HepG2 (cell line): ENCODE results near the gene GCG. TPM values are rescaled to one million over a fixed set of nuclear protein-coding genes. Genes with fewer than 3 reads are reported as not detected.

Experiments
- CEBPB ChIP-seq: IDR thresholded peaks from 2 replicates; pipeline ENCODE4 v1.6.1; 2011; ENCODE audit warnings: low read depth, low read length, improper control_type of control experiment, borderline replicate concordance
- CHD2 ChIP-seq: IDR thresholded peaks from 2 replicates; pipeline ENCODE4 v1.6.1; 2011; ENCODE audit warnings: low read depth, low read length, improper control_type of control experiment
- CHD4 ChIP-seq: fragments of 200-600 bp; sonication (generic); IDR thresholded peaks from 2 replicates; pipeline ENCODE4 v1.7.0; 2017; ENCODE audit warnings: mild to moderate bottlenecking, low read length, borderline replicate concordance
- CREB1 ChIP-seq, 2 experiments: fragments of 450-650 bp in 1 of 2; IDR thresholded peaks; 2 replicates each; pipeline ENCODE4 v1.6.1; 2016 to 2017; ENCODE audit warnings: control low read depth in 1 of 2, mild to moderate bottlenecking in 1 of 2, missing compliant biosample characterization in 1 of 2, missing genetic modification characterization in 1 of 2
- CREM ChIP-seq, 2 experiments: sonication (generic) in 1 of 2; formaldehyde crosslinking in 1 of 2; IDR thresholded peaks; 2 replicates each; pipeline versions ENCODE4 v1.4.0 to v1.6.1; 2016 to 2020; ENCODE audit warnings: antibody characterized with exemption in 1 of 2, mild to moderate bottlenecking in 1 of 2, missing genetic modification reagents in 1 of 2
- GABPB1 ChIP-seq: IDR thresholded peaks from 2 replicates; pipeline ENCODE4 v1.6.1; 2016; ENCODE audit warnings: mild to moderate bottlenecking, missing genetic modification reagents, moderate library complexity, missing compliant biosample characterization
- IRX3 ChIP-seq: sonication (generic); formaldehyde crosslinking; IDR thresholded peaks from 2 replicates; pipeline ENCODE4 v1.8.1; 2023; ENCODE audit warnings: mild to moderate bottlenecking, low read depth, missing genetic modification reagents, borderline replicate concordance
- JUNB ChIP-seq: sonication (generic); formaldehyde crosslinking; IDR thresholded peaks from 2 replicates; pipeline ENCODE4 v1.8.0; 2022; ENCODE audit warnings: missing genetic modification reagents, mild to moderate bottlenecking, borderline replicate concordance
- KDM3A ChIP-seq: IDR thresholded peaks from 2 replicates; pipeline ENCODE4 v1.6.1; 2018; ENCODE audit warnings: low read depth, missing compliant biosample characterization
- KLF6 ChIP-seq: IDR thresholded peaks from 2 replicates; pipeline ENCODE4 v1.8.0; 2016; ENCODE audit warnings: missing biosample characterization, missing genetic modification reagents
- KLF9 ChIP-seq: IDR thresholded peaks from 2 replicates; pipeline ENCODE4 v1.6.1; 2016; ENCODE audit warnings: low read depth
- MED1 ChIP-seq: sonication (generic); formaldehyde crosslinking; IDR thresholded peaks from 2 replicates; pipeline ENCODE4 v1.4.0; 2020; ENCODE audit warnings: missing genetic modification reagents
- MEF2D ChIP-seq: sonication (generic); formaldehyde crosslinking; IDR thresholded peaks from 2 replicates; pipeline ENCODE4 v1.5.1; 2020; ENCODE audit warnings: mild to moderate bottlenecking, missing genetic modification reagents
- MTF1 ChIP-seq: sonication (generic); formaldehyde crosslinking; IDR thresholded peaks from 2 replicates; pipeline ENCODE4 v1.5.0; 2020; ENCODE audit warnings: missing genetic modification reagents
- NCOA2 ChIP-seq: sonication (generic); formaldehyde crosslinking; IDR thresholded peaks from 2 replicates; pipeline ENCODE4 v1.8.0; 2022; ENCODE audit warnings: inconsistent platforms
- PAF1 ChIP-seq: IDR thresholded peaks from 2 replicates; pipeline ENCODE4 v1.6.1; 2016; ENCODE audit warnings: missing genetic modification reagents, missing compliant biosample characterization
- RAD51 ChIP-seq: fragments of 450-650 bp; IDR thresholded peaks from 2 replicates; pipeline ENCODE4 v1.6.1; 2016; ENCODE audit warnings: borderline replicate concordance
- REPIN1 ChIP-seq: sonication (generic); formaldehyde crosslinking; IDR thresholded peaks from 2 replicates; pipeline ENCODE4 v1.8.0; 2022; ENCODE audit warnings: missing genetic modification reagents, low read depth, mild to moderate bottlenecking, borderline replicate concordance
- SALL1 ChIP-seq: sonication (generic); formaldehyde crosslinking; IDR thresholded peaks from 2 replicates; pipeline ENCODE4 v1.8.0; 2022; ENCODE audit warnings: mild to moderate bottlenecking, missing genetic modification reagents
- SATB2 ChIP-seq: sonication (generic); formaldehyde crosslinking; IDR thresholded peaks from 2 replicates; pipeline ENCODE4 v1.5.0; 2020; ENCODE audit warnings: missing genetic modification reagents
- ZFP37 ChIP-seq: sonication (generic); formaldehyde crosslinking; IDR thresholded peaks from 2 replicates; pipeline ENCODE4 v1.4.0; 2020; ENCODE audit warnings: missing genetic modification reagents, borderline replicate concordance
- ZFYVE20 ChIP-seq: sonication (generic); formaldehyde crosslinking; IDR thresholded peaks from 2 replicates; pipeline ENCODE4 v1.8.0; 2023; ENCODE audit warnings: low read depth, mild to moderate bottlenecking, moderate library complexity, missing genetic modification reagents, borderline replicate concordance
- ZNF124 ChIP-seq: sonication (generic); formaldehyde crosslinking; IDR thresholded peaks from 2 replicates; pipeline ENCODE4 v1.4.0; 2020; ENCODE audit warnings: missing genetic modification reagents
- ZNF256 ChIP-seq: sonication (generic); formaldehyde crosslinking; conservative IDR thresholded peaks from 2 replicates; pipeline ENCODE4 v1.4.0; 2020; ENCODE audit warnings: missing genetic modification reagents
- ZNF432 ChIP-seq: sonication (generic); formaldehyde crosslinking; IDR thresholded peaks from 2 replicates; pipeline ENCODE4 v1.5.0; 2020; ENCODE audit warnings: missing genetic modification reagents, mild to moderate bottlenecking, borderline replicate concordance
- ZNF556 ChIP-seq: sonication (generic); formaldehyde crosslinking; IDR thresholded peaks from 2 replicates; pipeline ENCODE4 v1.4.0; 2020; ENCODE audit warnings: mild to moderate bottlenecking, missing genetic modification reagents, borderline replicate concordance
- ZNF644 ChIP-seq: IDR thresholded peaks from 2 replicates; pipeline ENCODE4 v1.6.1; 2016; ENCODE audit warnings: low read depth
- ZNF777 ChIP-seq: sonication (generic); formaldehyde crosslinking; IDR thresholded peaks from 2 replicates; pipeline ENCODE4 v1.4.0; 2020; ENCODE audit warnings: missing genetic modification reagents
- polyA plus RNA-seq, 8 experiments: library from polyadenylated mRNA; depleted of rRNA in 3 of 8; stranded (reverse) in 7 of 8; unstranded in 1 of 8; fragments of >200 nt; fragmentation: Illumina TruSeq in 4 of 8; extraction: Trizol in 4 of 8; gene quantifications; 2 replicates each; pipeline versions ENCODE4 v1.2.1 to v1.2.3, GENCODE V29; 2011 to 2016; ENCODE audit warnings: low read depth in 4 of 8, missing spikeins in 1 of 8, mixed read lengths in 1 of 8; ENCODE audit not compliant: insufficient read depth in 1 of 8
- total RNA-seq, 5 experiments: library from RNA; depleted of rRNA; stranded (reverse); fragments of >200 nt; fragmentation: Illumina TruSeq; extraction: Trizol; gene quantifications; 2 replicates each; pipeline ENCODE4 v1.2.3, GENCODE V29; 2016; ENCODE audit warnings: low read depth in 1 of 5
- TF ChIP-seq, protein P1 (sequence below): IDR thresholded peaks from 2 replicates; pipeline ENCODE4 v1.6.1; 2016; ENCODE audit warnings: low read depth
- TF ChIP-seq, protein P2 (sequence below): sonication (generic); formaldehyde crosslinking; IDR thresholded peaks from 2 replicates; pipeline ENCODE4 v1.5.0; 2020; ENCODE audit warnings: missing genetic modification reagents

The GCG gene
- total and polyA plus RNA-seq, 2 of the 13 experiments (the other 11 are each of a cell fraction or from before 2014, with no cell fraction given): not detected

DNA sequence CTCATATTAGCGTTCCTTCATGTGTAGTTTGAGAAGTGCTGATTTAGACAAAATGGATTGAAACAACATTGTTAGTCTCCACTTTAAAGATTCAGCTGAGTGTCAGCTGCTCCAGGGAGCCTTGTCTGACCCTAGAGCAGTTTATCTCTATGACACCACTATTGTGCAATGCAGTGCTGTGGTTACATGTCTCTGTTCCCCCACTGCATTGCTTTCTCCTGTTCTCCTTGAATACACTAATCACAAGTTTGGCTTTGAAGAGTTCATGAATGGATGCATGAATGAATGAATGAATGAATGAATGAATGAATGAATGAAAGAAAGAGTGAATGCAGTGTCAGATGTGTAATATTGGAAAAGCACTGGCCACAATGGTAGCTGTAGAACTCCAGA is 38.3 kb downstream of the GCG start (continued):
- TF ChIP-seq ZNF644: peak; percentile 95
- TF ChIP-seq SATB2 (CRISPR knock-in tag): no peak
- no peak for TF ChIP-seq ZNF556
- TF ChIP-seq CREB1 (IDR thresholded peaks at IDR 0.05): 0 out of 2 replicates have a peak, but pooled peaks have one; percentile 16
- TF ChIP-seq CREB1 (CRISPR knock-in tag; IDR thresholded peaks at IDR 0.05): no peak; the same call in 1 of the 2 replicates
- no peak for TF ChIP-seq ZNF432 (CRISPR knock-in tag)
- peak; percentile 86; the same call in 1 of the 2 replicates for TF ChIP-seq SALL1 (CRISPR knock-in tag)
- TF ChIP-seq, protein P1, sequence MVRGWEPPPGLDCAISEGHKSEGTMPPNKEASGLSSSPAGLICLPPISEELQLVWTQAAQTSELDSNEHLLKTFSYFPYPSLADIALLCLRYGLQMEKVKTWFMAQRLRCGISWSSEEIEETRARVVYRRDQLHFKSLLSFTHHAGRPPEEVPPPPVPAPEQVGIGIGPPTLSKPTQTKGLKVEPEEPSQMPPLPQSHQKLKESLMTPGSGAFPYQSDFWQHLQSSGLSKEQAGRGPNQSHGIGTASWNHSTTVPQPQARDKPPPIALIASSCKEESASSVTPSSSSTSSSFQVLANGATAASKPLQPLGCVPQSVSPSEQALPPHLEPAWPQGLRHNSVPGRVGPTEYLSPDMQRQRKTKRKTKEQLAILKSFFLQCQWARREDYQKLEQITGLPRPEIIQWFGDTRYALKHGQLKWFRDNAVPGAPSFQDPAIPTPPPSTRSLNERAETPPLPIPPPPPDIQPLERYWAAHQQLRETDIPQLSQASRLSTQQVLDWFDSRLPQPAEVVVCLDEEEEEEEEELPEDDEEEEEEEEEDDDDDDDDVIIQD (CRISPR knock-in tag): peak; percentile 87
- TF ChIP-seq ZFP37: no peak
- no peak for TF ChIP-seq IRX3 (CRISPR knock-in tag)
- 0 out of 2 replicates have a peak, but pooled peaks have one; percentile 64 for TF ChIP-seq KLF9 (CRISPR knock-in tag)
- 0 out of 2 replicates have a peak, but pooled peaks have one; percentile 69 for TF ChIP-seq KLF6
- no peak; the same call in 1 of the 2 replicates for TF ChIP-seq CHD4
- TF ChIP-seq ZNF124: no peak
- TF ChIP-seq NCOA2 (CRISPR knock-in tag): peak; percentile 90
- no peak; the same call in 1 of the 2 replicates for TF ChIP-seq MEF2D
- TF ChIP-seq JUNB (CRISPR knock-in tag): no peak
- TF ChIP-seq, protein P2, sequence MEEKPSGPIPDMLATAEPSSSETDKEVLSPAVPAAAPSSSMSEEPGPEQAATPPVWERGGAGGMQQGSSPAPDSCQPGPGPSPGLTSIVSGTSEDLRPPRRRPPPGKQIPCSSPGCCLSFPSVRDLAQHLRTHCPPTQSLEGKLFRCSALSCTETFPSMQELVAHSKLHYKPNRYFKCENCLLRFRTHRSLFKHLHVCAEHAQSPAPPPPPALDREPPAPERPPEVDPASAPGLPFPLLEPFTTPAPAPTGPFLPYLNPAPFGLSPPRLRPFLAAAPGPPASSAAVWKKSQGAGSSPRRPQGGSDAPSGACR (CRISPR knock-in tag): no peak
- no peak for TF ChIP-seq ZFYVE20 (CRISPR knock-in tag)
- 0 out of 2 replicates have a peak, but pooled peaks have one; percentile 36 for TF ChIP-seq KDM3A (CRISPR knock-in tag)
- TF ChIP-seq CHD2: no peak
- no peak for TF ChIP-seq MTF1 (CRISPR knock-in tag)
- TF ChIP-seq REPIN1: peak; percentile 69; the same call in 1 of the 2 replicates
- 0 out of 2 replicates have a peak, but pooled peaks have one; percentile 24 for TF ChIP-seq GABPB1 (CRISPR knock-in tag)
- no peak for TF ChIP-seq ZNF256
- TF ChIP-seq CEBPB: peak; percentile 100
- no peak for TF ChIP-seq ZNF777
- TF ChIP-seq MED1 (CRISPR knock-in tag): peak; percentile 78
- TF ChIP-seq PAF1 (CRISPR knock-in tag): no peak
- peak; percentile 60; the same call in 1 of the 2 replicates for TF ChIP-seq CREM (IDR thresholded peaks at IDR 0.05)
- TF ChIP-seq CREM (CRISPR knock-in tag; IDR thresholded peaks at IDR 0.05): no peak
- TF ChIP-seq RAD51: no peak
